GM19328 (cell line): ENCODE data around the gene CLTCL1.
"Not testable (repeated sequence)": the region's sequence is repeated elsewhere in the genome, so short reads cannot be mapped to it uniquely, and the experiment has no call there.

Source experiments
- ATAC-seq: cut with Tn5 transposase; IDR thresholded peaks from one replicate; pipeline ENCODE4 v1.9.1; 2021; ENCODE audit warnings: mild to moderate bottlenecking, moderate library complexity; ENCODE audit not compliant: unreplicated experiment

CLTCL1 gene

GRCh38 chr22:19222242-19223005 is 69.1 kb downstream of the CLTCL1 start:
- ATAC-seq, result no peak

- no peak for ATAC-seq
Measured at GRCh38 chr22:19220867-19221266, 70.7 kb downstream of the CLTCL1 start.

GRCh38 chr22:19218541-19219233 is 72.8 kb downstream of the CLTCL1 start:
- no peak for ATAC-seq

GRCh38 chr22:19216579-19216978 is 74.9 kb downstream of the CLTCL1 start:
- no peak for ATAC-seq

- no peak for ATAC-seq
Measured at GRCh38 chr22:19215360-19215759, 76.2 kb downstream of the CLTCL1 start.

GRCh38 chr22:19214078-19214473 is 77.4 kb downstream of the CLTCL1 start:
- no peak for ATAC-seq

- ATAC-seq, result no peak
Measured at GRCh38 chr22:19213442-19214077, 78.0 kb downstream of the CLTCL1 start.

- no peak for ATAC-seq
Measured at GRCh38 chr22:19213001-19213400, 78.5 kb downstream of the CLTCL1 start.

GRCh38 chr22:19212302-19212870 is 79.1 kb downstream of the CLTCL1 start:
- no peak for ATAC-seq

- ATAC-seq, result no peak
Measured at GRCh38 chr22:19210188-19210587, 81.3 kb downstream of the CLTCL1 start.

GRCh38 chr22:19208287-19208847 is 83.2 kb downstream of the CLTCL1 start:
- ATAC-seq, result no peak

- ATAC-seq, result no peak
Measured at GRCh38 chr22:19207884-19208283, 83.6 kb downstream of the CLTCL1 start.

GRCh38 chr22:19207401-19207808 is 84.1 kb downstream of the CLTCL1 start:
- ATAC-seq, result no peak

- ATAC-seq, result no peak
Measured at GRCh38 chr22:19206287-19206686, 85.2 kb downstream of the CLTCL1 start.

- ATAC-seq, result no peak
Measured at GRCh38 chr22:19204640-19205039, 86.9 kb downstream of the CLTCL1 start.

GRCh38 chr22:19203834-19204233 is 87.7 kb downstream of the CLTCL1 start:
- no peak for ATAC-seq

GRCh38 chr22:19202799-19203186 is 88.7 kb downstream of the CLTCL1 start:
- ATAC-seq, result not testable (repeated sequence)

- ATAC-seq, result no peak
Measured at GRCh38 chr22:19201869-19202798, 89.4 kb downstream of the CLTCL1 start.

- no peak for ATAC-seq
Measured at GRCh38 chr22:19201130-19201868, 90.2 kb downstream of the CLTCL1 start.
